WTC11 (cell line): Measurements from ENCODE around the gene MAP6D1.

Experiments used
- CTCF ChIP-seq: fragments of 200-600 bp; IDR thresholded peaks from 2 replicates; pipeline ENCODE4 v1.8.0; 2022; ENCODE audit warnings: antibody characterized with exemption
- E2F1 ChIP-seq: sonication (generic); formaldehyde crosslinking; IDR thresholded peaks from 2 replicates; pipeline ENCODE4 v1.8.0; 2022; ENCODE audit warnings: mild to moderate bottlenecking, missing genetic modification reagents
- JUN ChIP-seq: sonication (generic); formaldehyde crosslinking; IDR thresholded peaks from 2 replicates; pipeline ENCODE4 v1.8.0; 2023; ENCODE audit warnings: mild to moderate bottlenecking, missing genetic modification reagents
- SP1 ChIP-seq: sonication (generic); formaldehyde crosslinking; conservative IDR thresholded peaks from 2 replicates; pipeline ENCODE4 v1.8.1; 2022; ENCODE audit warnings: missing genetic modification reagents
- ZNF138 ChIP-seq: sonication (generic); formaldehyde crosslinking; conservative IDR thresholded peaks from 2 replicates; pipeline ENCODE4 v1.8.1; 2022; ENCODE audit warnings: mild to moderate bottlenecking, moderate library complexity, missing genetic modification reagents

- no peak for TF ChIP-seq JUN (CRISPR knock-in tag)
- TF ChIP-seq CTCF = no peak
- no peak for TF ChIP-seq SP1 (CRISPR knock-in tag)
- no peak for TF ChIP-seq E2F1 (CRISPR knock-in tag)
- TF ChIP-seq ZNF138 = no peak
These were observed 46.2 kb upstream of the MAP6D1 start for GRCh38 chr3:183871541-183871940.
